K562 (cell line): ENCODE data around the gene PDZK1. TPM values are rescaled to one million over a fixed set of nuclear protein-coding genes. Genes with fewer than 3 reads are reported as not detected.

Experiments used
- ATAC-seq: fragments of 200-7000 bp; cut with Tn5 transposase; 3 replicates; pipeline ENCODE4 v1.9.1; 2020; ENCODE audit warnings: moderate library complexity
- BruUV-seq: library from RNA; stranded (reverse); fragments of 400-500 nt; replicated peaks from 2 replicates; lab custom pipeline; 2021; lab: Mats Ljungman, UMichigan
- CTCF ChIA-PET: fragments of 300-600 bp; formaldehyde crosslinking; extraction: SDS; loops from one replicate; lab custom pipeline; 2021; ENCODE audit warnings: low intra/inter-chr PET ratio; lab: Yijun Ruan, JAX
- POLR2A ChIA-PET: fragments of 300-600, 350-650 bp; sonication (Branson Sonifier 250); formaldehyde crosslinking; extraction: SDS; loops from one replicate; lab custom pipeline; 2021; ENCODE audit warnings: antibody characterized with exemption, inconsistent platforms; lab: Yijun Ruan, JAX
- DNase-seq, 4 experiments: peaks; one replicate each; pipeline versions ENCODE4 v3.0.0 to v3.0.0-alpha.2; 2011 to 2018; ENCODE audit warnings: low spot score in 3 of 4, mixed read lengths in 3 of 4; ENCODE audit errors: extremely low read depth in 1 of 4
- FAIRE-seq: peaks from 2 replicates; lab custom pipeline; 2011; peaks lifted over from hg19 to GRCh38; lab: Jason Lieb, UNC
- H2AFZ ChIP-seq: 2 replicates; pipeline ENCODE4 v1.6.0; 2011; ENCODE audit warnings: low read depth, low read length, control low read depth, inconsistent platforms
- H3K27ac ChIP-seq: fragments of 200-600 bp; 3 replicates; pipeline ENCODE4 v1.8.0; 2011; ENCODE audit warnings: low read depth, mild to moderate bottlenecking, control low read depth, inconsistent platforms, low read length, moderate library complexity, mixed read lengths; ENCODE audit errors: extremely low read depth
- H3K27me3 ChIP-seq, 2 experiments: fragments of 300-600 bp in 1 of 2; 2 replicates in 1 of 2; 3 replicates in 1 of 2; pipeline versions ENCODE4 v1.6.0 to v1.8.0; 2011; ENCODE audit warnings: inconsistent platforms in 2 of 2, low read length in 2 of 2, mild to moderate bottlenecking in 1 of 2, mixed read lengths in 1 of 2, moderate library complexity in 1 of 2; ENCODE audit not compliant: control insufficient read depth in 2 of 2, insufficient read depth in 2 of 2
- H3K36me3 ChIP-seq: fragments of 300-600 bp; 3 replicates; pipeline ENCODE4 v1.8.0; 2011; ENCODE audit warnings: mild to moderate bottlenecking, low read length, inconsistent platforms; ENCODE audit not compliant: control insufficient read depth, insufficient read depth
- H3K4me1 ChIP-seq, 2 experiments: fragments of 200-600 bp in 1 of 2; replicated peaks in 1 of 2; 2 replicates in 1 of 2; 3 replicates in 1 of 2; pipeline versions ENCODE4 v1.5.1 to v1.8.0; 2011; ENCODE audit warnings: inconsistent platforms in 2 of 2, low read length in 2 of 2, mild to moderate bottlenecking in 1 of 2, mixed read lengths in 1 of 2, moderate library complexity in 1 of 2; ENCODE audit not compliant: control insufficient read depth in 2 of 2, insufficient read depth in 2 of 2
- H3K4me2 ChIP-seq: 2 replicates; pipeline ENCODE4 v1.6.1; 2011; ENCODE audit warnings: low read length, control low read depth, inconsistent platforms, mixed read lengths; ENCODE audit not compliant: insufficient read depth
- H3K4me3 ChIP-seq: fragments of 200-600 bp; sonication (generic), shearing (Covaris generic); 2 replicates; pipeline ENCODE4 v1.5.1; 2016; ENCODE audit warnings: control low read depth, inconsistent platforms
- H3K79me2 ChIP-seq: fragments of 200-600 bp; 3 replicates; pipeline ENCODE4 v1.8.0; 2011; ENCODE audit warnings: low read length, inconsistent platforms; ENCODE audit not compliant: control insufficient read depth, insufficient read depth
- H3K9ac ChIP-seq, 2 experiments: 2 replicates each; pipeline versions ENCODE4 v1.6.0 to v1.6.1; 2011; ENCODE audit warnings: low read depth in 2 of 2, low read length in 2 of 2, control low read depth in 1 of 2, inconsistent platforms in 1 of 2, mild to moderate bottlenecking in 1 of 2, mixed read lengths in 1 of 2; ENCODE audit not compliant: insufficient read depth in 1 of 2
- H3K9me1 ChIP-seq: one replicate; pipeline ENCODE4 v1.6.0; 2011; ENCODE audit warnings: inconsistent platforms, mild to moderate bottlenecking, low read length, moderate library complexity; ENCODE audit not compliant: control insufficient read depth, insufficient read depth
- H3K9me3 ChIP-seq: replicated peaks from 2 replicates; pipeline ENCODE4 v1.5.1; 2011; ENCODE audit warnings: low read depth, low read length, inconsistent platforms; ENCODE audit not compliant: control insufficient read depth, insufficient read depth
- H4K20me1 ChIP-seq: replicated peaks from 2 replicates; pipeline ENCODE4 v1.6.1; 2011; ENCODE audit warnings: low read length, inconsistent platforms, mixed read lengths; ENCODE audit not compliant: control insufficient read depth, insufficient read depth
- CC2D1A ChIP-seq: fragments of 450-650 bp; IDR thresholded peaks from 2 replicates; pipeline ENCODE4 v1.6.1; 2017; ENCODE audit warnings: mild to moderate bottlenecking
- CEBPB ChIP-seq: fragments of 450-650 bp; IDR thresholded peaks from 2 replicates; pipeline ENCODE4 v1.6.1; 2016; ENCODE audit warnings: missing genetic modification characterization, missing compliant biosample characterization
- DIDO1 ChIP-seq: fragments of 450-650 bp; IDR thresholded peaks from 2 replicates; pipeline ENCODE4 v1.6.1; 2016; ENCODE audit warnings: low read depth, missing biosample characterization, missing genetic modification characterization
- MEIS2 ChIP-seq: fragments of 450-650 bp; IDR thresholded peaks from 2 replicates; pipeline ENCODE4 v1.6.1; 2014; ENCODE audit warnings: mild to moderate bottlenecking; ENCODE audit not compliant: partially characterized antibody
- NFYB ChIP-seq: IDR thresholded peaks from 2 replicates; pipeline ENCODE4 v1.6.1; 2011; ENCODE audit warnings: mild to moderate bottlenecking, moderate library complexity; ENCODE audit not compliant: insufficient read length; ENCODE audit errors: extremely low read depth
- SOX6 ChIP-seq: fragments of 450-650 bp; IDR thresholded peaks from 2 replicates; pipeline ENCODE4 v1.6.1; 2014; ENCODE audit warnings: mild to moderate bottlenecking
- ZNF3 ChIP-seq: fragments of 250-450 bp; sonication (Bioruptor Pico); IDR thresholded peaks from 2 replicates; pipeline ENCODE4 v1.5.0; 2021; ENCODE audit warnings: mild to moderate bottlenecking, moderate library complexity
- ZNF57 ChIP-seq: fragments of 450-650 bp; formaldehyde crosslinking; IDR thresholded peaks from 2 replicates; pipeline ENCODE4 v1.4.0; 2020; ENCODE audit warnings: mild to moderate bottlenecking, moderate library complexity
- ZNF75A ChIP-seq: fragments of 450-650 bp; formaldehyde crosslinking; IDR thresholded peaks from 2 replicates; pipeline ENCODE4 v1.4.0; 2020; ENCODE audit warnings: mild to moderate bottlenecking
- WGBS: fragments of 100-300 bp; shearing (Covaris generic); methylation state at CpG from one replicate; pipeline ENCODE4 v1.1.6; 2016; ENCODE audit warnings: low coverage, mixed read lengths; ENCODE audit not compliant: insufficient coverage; ENCODE audit errors: missing lambda C conversion rate; 5-methylcytosine and 5-hydroxymethylcytosine counted together
- in situ Hi-C: fragments of 300-500 bp; cut with MboI; formaldehyde crosslinking; loops from 4 replicates; pipeline ENCODE4 v1.15.0; 2018; ENCODE audit warnings: inconsistent platforms, mixed read lengths
- intact Hi-C: fragments of 100-400 bp; cut with micrococcal nuclease; formaldehyde crosslinking; loops from 2 replicates; pipeline ENCODE4 v1.14.2; 2022
- polyA plus RNA-seq, 8 experiments: library from polyadenylated mRNA; depleted of rRNA in 4 of 8; stranded (reverse) in 5 of 8; unstranded in 3 of 8; fragments of >200 nt; fragmentation: Nextera tagmentation in 2 of 8; fragmentation: Illumina TruSeq in 1 of 8; extraction: Ambion mirVana in 2 of 8; extraction: Trizol in 1 of 8; gene quantifications; 2 replicates each; pipeline versions ENCODE4 v1.2.1 to v1.2.3, GENCODE V29; 2011 to 2014; ENCODE audit warnings: inconsistent platforms in 1 of 8, missing spikeins in 1 of 8
- total RNA-seq, 7 experiments: library from RNA; depleted of rRNA in 6 of 7; stranded (reverse); fragments of >200 nt in 6 of 7; fragmentation: Illumina TruSeq in 2 of 7; extraction: Trizol in 2 of 7; gene quantifications; 2 replicates each; pipeline versions ENCODE4 v1.2.1 to v1.2.3, GENCODE V29; 2011 to 2021; ENCODE audit warnings: low replicate concordance in 1 of 7
- TF ChIP-seq, protein P1 (sequence below), 2 experiments: fragments of 450-650 bp in 1 of 2; sonication (generic) in 1 of 2; formaldehyde crosslinking in 1 of 2; IDR thresholded peaks in 1 of 2; conservative IDR thresholded peaks in 1 of 2; 2 replicates each; pipeline versions ENCODE4 v1.6.1 to v1.8.1; 2016 to 2023; ENCODE audit warnings: mild to moderate bottlenecking in 2 of 2, moderate library complexity in 2 of 2, inconsistent platforms in 1 of 2, missing genetic modification reagents in 1 of 2
- TF ChIP-seq, protein P2 (sequence below), 2 experiments: IDR thresholded peaks in 1 of 2; conservative IDR thresholded peaks in 1 of 2; 2 replicates each; pipeline ENCODE4 v1.6.1; 2016; ENCODE audit warnings: low read depth in 2 of 2, mild to moderate bottlenecking in 1 of 2, missing compliant biosample characterization in 1 of 2, missing genetic modification characterization in 1 of 2, moderate library complexity in 1 of 2

Gene PDZK1
- total and polyA plus RNA-seq, 9 of the 15 experiments (the other 6 are each of a cell fraction or from before 2014, with no cell fraction given) = 0.04 to 0.22 (median 0.16) TPM; not detected in 2

DNA sequence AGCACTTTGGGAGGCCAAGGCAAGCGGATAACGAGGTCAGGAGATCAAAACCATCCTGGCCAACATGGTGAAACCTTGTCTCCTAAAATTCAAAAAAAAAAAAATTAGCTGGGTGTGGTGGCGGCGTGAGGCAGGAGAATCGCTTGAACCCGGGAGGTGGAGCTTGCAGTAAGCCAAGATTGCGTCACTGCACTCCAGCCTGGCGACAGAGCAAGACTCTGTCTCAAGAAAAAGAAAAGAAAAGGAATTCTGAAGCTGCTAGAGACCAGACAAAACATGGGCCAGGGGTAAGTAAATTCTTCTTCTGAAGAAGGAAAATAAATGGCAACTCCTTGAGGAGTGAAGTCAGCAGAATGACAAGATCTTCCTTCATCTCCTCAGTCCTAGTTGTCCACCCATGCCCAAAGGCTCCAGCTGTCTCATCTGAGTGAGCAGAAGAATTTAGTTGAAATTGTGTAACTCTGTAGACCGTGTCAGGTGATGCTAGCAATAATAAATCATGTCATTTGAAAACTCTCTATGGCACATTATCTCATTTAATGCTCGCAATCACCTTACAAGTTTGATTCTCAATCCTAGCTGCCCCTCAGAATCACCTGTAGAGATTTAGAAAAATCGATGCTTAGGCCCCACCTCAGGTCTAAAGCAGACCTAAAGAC is 14.3 kb downstream of the PDZK1 start (continued):
- TF ChIP-seq, protein P1, sequence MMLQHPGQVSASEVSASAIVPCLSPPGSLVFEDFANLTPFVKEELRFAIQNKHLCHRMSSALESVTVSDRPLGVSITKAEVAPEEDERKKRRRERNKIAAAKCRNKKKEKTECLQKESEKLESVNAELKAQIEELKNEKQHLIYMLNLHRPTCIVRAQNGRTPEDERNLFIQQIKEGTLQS (IDR thresholded peaks at IDR 0.05) = peak; percentile 91
- TF ChIP-seq, protein P1 (CRISPR knock-in tag; conservative IDR thresholded peaks at IDR 0.05) = no peak
- TF ChIP-seq ZNF75A (CRISPR knock-in tag) = no peak

DNA sequence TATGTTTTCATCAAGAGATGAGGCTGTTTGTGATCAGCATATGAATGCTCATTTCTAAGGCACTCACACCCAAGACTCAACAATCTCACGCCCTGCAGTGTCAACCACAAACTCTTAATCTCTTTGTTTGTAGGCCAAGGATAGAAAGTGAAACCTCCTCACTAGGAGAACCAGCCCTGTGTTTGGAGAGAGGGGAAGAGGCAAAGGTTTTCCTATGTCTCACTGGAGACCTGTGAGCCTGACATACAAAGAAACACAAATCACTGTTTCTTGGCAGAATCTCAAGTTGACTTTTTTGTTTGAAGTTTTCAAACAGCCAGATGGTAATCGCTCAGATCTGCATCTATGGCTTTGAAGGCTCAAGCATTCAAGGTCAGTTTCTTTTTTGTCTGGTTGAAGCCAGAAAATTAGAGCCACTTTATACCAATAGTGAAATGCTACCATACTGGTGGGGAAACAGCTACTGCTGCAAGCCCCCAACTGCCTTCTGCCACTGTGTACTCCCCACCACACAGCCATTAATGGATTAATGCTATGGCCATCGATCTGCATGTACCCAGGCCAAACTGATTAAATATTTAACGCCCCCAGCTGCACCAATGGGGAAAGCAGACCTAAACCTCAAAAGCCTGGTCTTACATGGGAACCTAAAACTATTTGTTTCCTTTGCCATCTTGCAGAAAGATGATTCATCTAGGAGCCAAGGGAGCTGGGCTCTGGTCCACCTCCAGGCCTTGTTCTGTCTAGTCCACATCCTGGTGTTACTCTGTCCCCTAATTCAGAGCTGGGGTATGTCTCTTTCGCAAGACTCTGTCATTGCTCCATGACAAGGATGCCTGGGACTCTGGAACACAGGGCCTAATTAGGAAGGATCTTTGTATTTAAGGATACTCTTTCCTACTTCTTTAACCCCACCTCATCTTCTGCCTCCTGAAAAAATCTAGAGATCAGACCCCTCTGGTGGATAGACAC is 16.3 kb downstream of the PDZK1 start:
- Histone ChIP-seq H3K4me1 (peaks cover 1 to 2% of the 10 kb centered on the region in 2 experiments; a peak in 2 of 5 replicates), H4K20me1 (no peaks in the 10 kb centered on the region), H3K27ac (no peak overlapping the region), H3K9me1 (no peaks in the 10 kb centered on the region), H3K36me3 (no peaks in the 10 kb centered on the region), H3K4me3 (no peak overlapping the region), H3K9me3 (no peaks in the 10 kb centered on the region), H3K79me2 (no peaks in the 10 kb centered on the region), H3K27me3 (no peaks in the 10 kb centered on the region), H3K4me2 (no peak overlapping the region), H3K9ac (no peak overlapping the region), H2AFZ (no peak overlapping the region)
- ChIA-PET POLR2A (interaction anchor here (0.9 to 1.0 kb wide), 2 partner anchors 9 kb away, joined by 3 to 4 read pairs; no protein-coding TSS in a partner anchor), CTCF (interaction anchor here (0.7 kb wide), 1 partner anchor 156 kb away, joined by 3 read pairs; no protein-coding TSS in a partner anchor)
- 33% methylated on average over 5 of the region's 5 CpGs for WGBS
- DNase-seq (no peak), FAIRE-seq (no peak), ATAC-seq (peak; percentile 35; the same call in 2 of the 3 replicates)
- in situ Hi-C loops = no loop called here
- intact Hi-C loops = no loop called here
- no TSS peak for BruUV-seq
- TF ChIP-seq SOX6 (peak; percentile 45; the same call in 1 of the 2 replicates), NFYB (no peak), ZNF3 (CRISPR knock-in tag) (no peak), DIDO1 (tag) (no peak), CC2D1A (no peak), ZNF57 (no peak), CEBPB (peak; percentile 59), MEIS2 (peak; percentile 47)
- TF ChIP-seq, protein P2, sequence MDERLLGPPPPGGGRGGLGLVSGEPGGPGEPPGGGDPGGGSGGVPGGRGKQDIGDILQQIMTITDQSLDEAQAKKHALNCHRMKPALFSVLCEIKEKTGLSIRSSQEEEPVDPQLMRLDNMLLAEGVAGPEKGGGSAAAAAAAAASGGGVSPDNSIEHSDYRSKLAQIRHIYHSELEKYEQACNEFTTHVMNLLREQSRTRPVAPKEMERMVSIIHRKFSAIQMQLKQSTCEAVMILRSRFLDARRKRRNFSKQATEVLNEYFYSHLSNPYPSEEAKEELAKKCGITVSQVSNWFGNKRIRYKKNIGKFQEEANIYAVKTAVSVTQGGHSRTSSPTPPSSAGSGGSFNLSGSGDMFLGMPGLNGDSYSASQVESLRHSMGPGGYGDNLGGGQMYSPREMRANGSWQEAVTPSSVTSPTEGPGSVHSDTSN (CRISPR knock-in tag; IDR thresholded peaks at IDR 0.05; ENCODE audit: low read depth) = no peak
- TF ChIP-seq, protein P2 (tag; conservative IDR thresholded peaks at IDR 0.05; ENCODE audit: low read depth) = peak; percentile 42; the same call in 1 of the 2 replicates
